GM12878 (cell line): ENCODE measurements around the gene EPB41L4A. TPM values are rescaled to one million over a fixed set of nuclear protein-coding genes. Genes with fewer than 3 reads are reported as not detected.

Experiments used
- ATAC-seq: fragments of 200-7000 bp; cut with Tn5 transposase; 3 replicates; pipeline ENCODE4 v1.9.1; 2020; ENCODE audit warnings: mild to moderate bottlenecking, moderate library complexity
- BruUV-seq: library from RNA; stranded (reverse); fragments of 400-500 nt; replicated peaks from 2 replicates; lab custom pipeline; 2021; lab: Mats Ljungman, UMichigan
- CTCF ChIA-PET: fragments of 300-600 bp; sonication (Branson Sonifier 250); formaldehyde crosslinking; extraction: SDS; loops from one replicate; lab custom pipeline; 2021; ENCODE audit warnings: inconsistent platforms; lab: Yijun Ruan, JAX
- POLR2A ChIA-PET: fragments of 350-600 bp; formaldehyde crosslinking; extraction: SDS; loops from one replicate; lab custom pipeline; 2021; ENCODE audit warnings: inconsistent platforms; lab: Charles Lee
- RAD21 ChIA-PET: fragments of 300-600 bp; sonication (Branson Sonifier 250); formaldehyde crosslinking; loops from one replicate; lab custom pipeline; 2023; ENCODE audit warnings: antibody characterized with exemption; ENCODE audit not compliant: unreplicated experiment; lab: Charles Lee
- SMC1A ChIA-PET: fragments of 300-600 bp; sonication (Branson Sonifier 250); formaldehyde crosslinking; loops from one replicate; lab custom pipeline; 2023; ENCODE audit not compliant: unreplicated experiment, uncharacterized antibody; lab: Charles Lee
- DNase-seq: peaks from one replicate; pipeline ENCODE4 v3.0.0-alpha.2; 2011; ENCODE audit warnings: low read depth, low spot score
- FAIRE-seq: peaks from 3 replicates; lab custom pipeline; 2011; peaks lifted over from hg19 to GRCh38; lab: Jason Lieb, UNC
- H2AFZ ChIP-seq: 2 replicates; pipeline ENCODE4 v1.6.0; 2011; ENCODE audit warnings: low read depth, low read length, control low read depth; ENCODE audit not compliant: control insufficient read depth
- H3K27ac ChIP-seq: 2 replicates; pipeline ENCODE4 v1.5.1; 2011; ENCODE audit warnings: control low read depth; ENCODE audit not compliant: control insufficient read depth, insufficient read depth
- H3K27me3 ChIP-seq, 2 experiments: replicated peaks in 1 of 2; 2 replicates each; pipeline versions ENCODE4 v1.6.0 to v1.6.1; 2011; ENCODE audit warnings: low read length in 1 of 2; ENCODE audit not compliant: control insufficient read depth in 2 of 2, insufficient read depth in 2 of 2
- H3K36me3 ChIP-seq, 2 experiments: 2 replicates each; pipeline ENCODE4 v1.5.1; 2011; ENCODE audit warnings: low read length in 1 of 2; ENCODE audit not compliant: control insufficient read depth in 2 of 2, insufficient read depth in 2 of 2
- H3K4me1 ChIP-seq: 2 replicates; pipeline ENCODE4 v1.6.1; 2011; ENCODE audit warnings: mild to moderate bottlenecking, low read length, moderate library complexity, mixed read lengths; ENCODE audit not compliant: control insufficient read depth, insufficient read depth
- H3K4me2 ChIP-seq: 2 replicates; pipeline ENCODE4 v1.6.0; 2011; ENCODE audit warnings: control low read depth; ENCODE audit not compliant: control insufficient read depth, insufficient read depth
- H3K4me3 ChIP-seq: fragments of 200-600 bp; sonication (generic); 2 replicates; pipeline ENCODE4 v1.5.1; 2016
- H3K79me2 ChIP-seq: 2 replicates; pipeline ENCODE4 v1.6.0; 2011; ENCODE audit warnings: low read length; ENCODE audit not compliant: control insufficient read depth, insufficient read depth
- H3K9ac ChIP-seq: 2 replicates; pipeline ENCODE4 v1.8.0; 2011; ENCODE audit warnings: low read length, control low read depth, mixed read lengths; ENCODE audit not compliant: control insufficient read depth, insufficient read depth
- H3K9me3 ChIP-seq: replicated peaks from 3 replicates; pipeline ENCODE4 v1.5.1; 2011; ENCODE audit warnings: mild to moderate bottlenecking, low read length; ENCODE audit not compliant: control insufficient read depth, insufficient read depth
- H4K20me1 ChIP-seq: 2 replicates; pipeline ENCODE4 v1.6.0; 2011; ENCODE audit not compliant: control insufficient read depth, insufficient read depth
- EED ChIP-seq: sonication (generic); IDR thresholded peaks from 2 replicates; pipeline ENCODE4 v1.6.1; 2016; ENCODE audit warnings: antibody characterized with exemption, low read depth
- FOXM1 ChIP-seq: IDR thresholded peaks from 2 replicates; pipeline ENCODE4 v1.6.1; 2012; ENCODE audit warnings: low read depth, mild to moderate bottlenecking, inconsistent platforms, low read length, moderate library complexity
- JUND ChIP-seq: IDR thresholded peaks from 2 replicates; pipeline ENCODE4 v1.6.1; 2012; ENCODE audit warnings: low read depth, mild to moderate bottlenecking, low read length, improper control_type of control experiment, moderate library complexity
- NFYA ChIP-seq: IDR thresholded peaks from 2 replicates; pipeline ENCODE4 v1.6.1; 2011; ENCODE audit warnings: low read depth, mild to moderate bottlenecking, low read length, improper control_type of control experiment, borderline replicate concordance
- POLR2AphosphoS2 ChIP-seq: IDR thresholded peaks from 2 replicates; pipeline ENCODE4 v1.6.1; 2011; ENCODE audit warnings: low read depth, mild to moderate bottlenecking, low read length, improper control_type of control experiment, moderate library complexity
- POU2F2 ChIP-seq: IDR thresholded peaks from 3 replicates; pipeline ENCODE4 v1.6.1; 2011; ENCODE audit warnings: low read depth, mild to moderate bottlenecking, low read length, borderline replicate concordance
- SUZ12 ChIP-seq: fragments of 200-600 bp; sonication (generic); IDR thresholded peaks from one replicate; pipeline ENCODE4 v1.6.1; 2018; ENCODE audit warnings: antibody characterized with exemption, mild to moderate bottlenecking; ENCODE audit not compliant: unreplicated experiment
- TCF3 ChIP-seq: IDR thresholded peaks from 2 replicates; pipeline ENCODE4 v1.6.1; 2012; ENCODE audit warnings: low read depth, mild to moderate bottlenecking, low read length, borderline replicate concordance; ENCODE audit not compliant: insufficient read depth
- YBX1 ChIP-seq: fragments of 450-650 bp; IDR thresholded peaks from 2 replicates; pipeline ENCODE4 v1.6.1; 2016; ENCODE audit warnings: antibody characterized with exemption
- ZBED1 ChIP-seq: IDR thresholded peaks from 2 replicates; pipeline ENCODE4 v1.6.1; 2016; ENCODE audit warnings: borderline replicate concordance
- ZSCAN29 ChIP-seq: fragments of 450-650 bp; IDR thresholded peaks from 2 replicates; pipeline ENCODE4 v1.6.1; 2017; ENCODE audit warnings: mild to moderate bottlenecking, moderate library complexity
- WGBS: methylation state at CpG from one replicate; pipeline ENCODE4 v1.1.6; 2016; ENCODE audit warnings: low lambda C conversion rate; ENCODE audit not compliant: insufficient replicate concordance, insufficient coverage; ENCODE audit errors: missing lambda C conversion rate; 5-methylcytosine and 5-hydroxymethylcytosine counted together
- in situ Hi-C: fragments of 300-500 bp; cut with MboI; formaldehyde crosslinking; loops from 9 replicates; pipeline ENCODE4 v1.14.3; 2018; ENCODE audit warnings: mixed read lengths
- intact Hi-C: fragments of 100-400 bp; cut with micrococcal nuclease; formaldehyde crosslinking; loops from one replicate; pipeline ENCODE4 v1.14.2; 2022; ENCODE audit not compliant: unreplicated experiment
- polyA plus RNA-seq, 11 experiments: library from polyadenylated mRNA; depleted of rRNA in 4 of 11; unstranded in 6 of 11; stranded (reverse) in 5 of 11; fragments of >200 nt; fragmentation: Nextera tagmentation in 4 of 11; fragmentation: Illumina TruSeq in 1 of 11; extraction: Ambion mirVana in 4 of 11; extraction: Trizol in 1 of 11; gene quantifications; 1 replicate in 1 of 11; 2 replicates in 10 of 11; pipeline versions ENCODE4 v1.2.1 to v1.2.3, GENCODE V29; 2011 to 2016; ENCODE audit warnings: inconsistent platforms in 2 of 11, missing spikeins in 2 of 11, low read depth in 1 of 11
- total RNA-seq, 4 experiments: library from RNA; depleted of rRNA in 3 of 4; stranded (reverse); fragments of >200 nt in 3 of 4; fragmentation: Illumina TruSeq in 1 of 4; extraction: Trizol in 1 of 4; gene quantifications; 2 replicates each; pipeline versions ENCODE4 v1.2.1 to v1.2.3, GENCODE V29; 2013 to 2021
- TF ChIP-seq, protein P1 (sequence below): IDR thresholded peaks from 2 replicates; pipeline ENCODE4 v1.6.1; 2011; ENCODE audit warnings: mild to moderate bottlenecking, low read depth, low read length, moderate library complexity; ENCODE audit not compliant: insufficient replicate concordance
- TF ChIP-seq, protein P2 (sequence below): IDR thresholded peaks from 2 replicates; pipeline ENCODE4 v1.6.1; 2012; ENCODE audit warnings: improper control_type of control experiment, low read depth, low read length; ENCODE audit not compliant: insufficient replicate concordance
- TF ChIP-seq, protein P3 (sequence below): IDR thresholded peaks from 2 replicates; pipeline ENCODE4 v1.6.1; 2012; ENCODE audit warnings: low read depth, low read length, improper control_type of control experiment
- TF ChIP-seq, protein P4 (sequence below): fragments of 450-650 bp; IDR thresholded peaks from 2 replicates; pipeline ENCODE4 v1.6.1; 2016; ENCODE audit warnings: mild to moderate bottlenecking

EPB41L4A gene
- total and polyA plus RNA-seq, 10 of the 15 experiments (the other 5 are each of a cell fraction or from before 2014, with no cell fraction given): 0.10 to 0.67 (median 0.30) TPM

DNA sequence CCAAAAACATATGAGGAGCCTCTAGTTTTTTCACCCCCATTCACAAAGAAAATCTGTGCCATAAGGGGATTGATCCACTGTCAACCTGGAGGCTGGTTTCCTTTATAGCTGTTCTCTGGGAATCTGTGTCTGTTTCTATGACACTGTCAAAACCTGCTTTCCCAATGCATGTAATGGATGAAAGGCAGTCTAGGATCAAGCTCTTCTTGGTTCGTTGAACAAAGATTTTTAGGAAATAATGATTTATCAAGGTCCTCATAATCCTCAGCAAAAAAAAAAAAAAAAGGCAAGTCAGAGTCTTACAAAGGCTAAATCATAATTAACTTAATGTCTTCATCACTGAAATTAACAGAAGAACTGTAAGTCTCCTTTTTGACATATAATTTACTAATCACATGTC, 16.0 kb downstream of the EPB41L4A start:
- Histone ChIP-seq H3K9me3 (no peaks in the 10 kb centered on the region), H3K27me3 (no peaks in the 10 kb centered on the region), H2AFZ (no peak overlapping the region), H3K36me3 (no peaks in the 10 kb centered on the region), H3K9ac (no peak overlapping the region), H3K79me2 (no peaks in the 10 kb centered on the region), H3K27ac (no peak overlapping the region), H3K4me3 (no peak overlapping the region), H4K20me1 (no peaks in the 10 kb centered on the region), H3K4me1 (no peaks in the 10 kb centered on the region), H3K4me2 (no peak overlapping the region)
- intact Hi-C loops: no loop called here
- in situ Hi-C loops: no loop called here
- DNase-seq (no peak), FAIRE-seq (no peak), ATAC-seq (no peak)
- SMC1A ChIA-PET: no interaction called here
- POLR2A ChIA-PET: interaction anchor here (0.6 kb wide), 1 partner anchor 458 kb away, joined by 3 read pairs; no protein-coding TSS in a partner anchor
- WGBS: 0% methylated on average over 1 of the region's 1 CpG
- CTCF ChIA-PET: interaction anchor here (0.6 to 1.0 kb wide), 2 partner anchors 157 to 191 kb away, joined by 3 read pairs; no protein-coding TSS in a partner anchor
- TF ChIP-seq TCF3 (no peak), POU2F2 (no peak), EED (no peak), SUZ12 (no peak), NFYA (no peak), YBX1 (no peak), FOXM1 (no peak), POLR2AphosphoS2 (no peak), JUND (no peak), ZSCAN29 (no peak), ZBED1 (no peak)
- TF ChIP-seq, protein P1, sequence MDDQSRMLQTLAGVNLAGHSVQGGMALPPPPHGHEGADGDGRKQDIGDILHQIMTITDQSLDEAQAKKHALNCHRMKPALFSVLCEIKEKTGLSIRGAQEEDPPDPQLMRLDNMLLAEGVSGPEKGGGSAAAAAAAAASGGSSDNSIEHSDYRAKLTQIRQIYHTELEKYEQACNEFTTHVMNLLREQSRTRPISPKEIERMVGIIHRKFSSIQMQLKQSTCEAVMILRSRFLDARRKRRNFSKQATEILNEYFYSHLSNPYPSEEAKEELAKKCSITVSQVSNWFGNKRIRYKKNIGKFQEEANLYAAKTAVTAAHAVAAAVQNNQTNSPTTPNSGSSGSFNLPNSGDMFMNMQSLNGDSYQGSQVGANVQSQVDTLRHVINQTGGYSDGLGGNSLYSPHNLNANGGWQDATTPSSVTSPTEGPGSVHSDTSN: no peak
- TF ChIP-seq, protein P2, sequence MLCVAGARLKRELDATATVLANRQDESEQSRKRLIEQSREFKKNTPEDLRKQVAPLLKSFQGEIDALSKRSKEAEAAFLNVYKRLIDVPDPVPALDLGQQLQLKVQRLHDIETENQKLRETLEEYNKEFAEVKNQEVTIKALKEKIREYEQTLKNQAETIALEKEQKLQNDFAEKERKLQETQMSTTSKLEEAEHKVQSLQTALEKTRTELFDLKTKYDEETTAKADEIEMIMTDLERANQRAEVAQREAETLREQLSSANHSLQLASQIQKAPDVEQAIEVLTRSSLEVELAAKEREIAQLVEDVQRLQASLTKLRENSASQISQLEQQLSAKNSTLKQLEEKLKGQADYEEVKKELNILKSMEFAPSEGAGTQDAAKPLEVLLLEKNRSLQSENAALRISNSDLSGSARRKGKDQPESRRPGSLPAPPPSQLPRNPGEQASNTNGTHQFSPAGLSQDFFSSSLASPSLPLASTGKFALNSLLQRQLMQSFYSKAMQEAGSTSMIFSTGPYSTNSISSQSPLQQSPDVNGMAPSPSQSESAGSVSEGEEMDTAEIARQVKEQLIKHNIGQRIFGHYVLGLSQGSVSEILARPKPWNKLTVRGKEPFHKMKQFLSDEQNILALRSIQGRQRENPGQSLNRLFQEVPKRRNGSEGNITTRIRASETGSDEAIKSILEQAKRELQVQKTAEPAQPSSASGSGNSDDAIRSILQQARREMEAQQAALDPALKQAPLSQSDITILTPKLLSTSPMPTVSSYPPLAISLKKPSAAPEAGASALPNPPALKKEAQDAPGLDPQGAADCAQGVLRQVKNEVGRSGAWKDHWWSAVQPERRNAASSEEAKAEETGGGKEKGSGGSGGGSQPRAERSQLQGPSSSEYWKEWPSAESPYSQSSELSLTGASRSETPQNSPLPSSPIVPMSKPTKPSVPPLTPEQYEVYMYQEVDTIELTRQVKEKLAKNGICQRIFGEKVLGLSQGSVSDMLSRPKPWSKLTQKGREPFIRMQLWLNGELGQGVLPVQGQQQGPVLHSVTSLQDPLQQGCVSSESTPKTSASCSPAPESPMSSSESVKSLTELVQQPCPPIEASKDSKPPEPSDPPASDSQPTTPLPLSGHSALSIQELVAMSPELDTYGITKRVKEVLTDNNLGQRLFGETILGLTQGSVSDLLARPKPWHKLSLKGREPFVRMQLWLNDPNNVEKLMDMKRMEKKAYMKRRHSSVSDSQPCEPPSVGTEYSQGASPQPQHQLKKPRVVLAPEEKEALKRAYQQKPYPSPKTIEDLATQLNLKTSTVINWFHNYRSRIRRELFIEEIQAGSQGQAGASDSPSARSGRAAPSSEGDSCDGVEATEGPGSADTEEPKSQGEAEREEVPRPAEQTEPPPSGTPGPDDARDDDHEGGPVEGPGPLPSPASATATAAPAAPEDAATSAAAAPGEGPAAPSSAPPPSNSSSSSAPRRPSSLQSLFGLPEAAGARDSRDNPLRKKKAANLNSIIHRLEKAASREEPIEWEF: no peak
- TF ChIP-seq, protein P3, sequence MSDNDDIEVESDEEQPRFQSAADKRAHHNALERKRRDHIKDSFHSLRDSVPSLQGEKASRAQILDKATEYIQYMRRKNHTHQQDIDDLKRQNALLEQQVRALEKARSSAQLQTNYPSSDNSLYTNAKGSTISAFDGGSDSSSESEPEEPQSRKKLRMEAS: no peak
- TF ChIP-seq, protein P4, sequence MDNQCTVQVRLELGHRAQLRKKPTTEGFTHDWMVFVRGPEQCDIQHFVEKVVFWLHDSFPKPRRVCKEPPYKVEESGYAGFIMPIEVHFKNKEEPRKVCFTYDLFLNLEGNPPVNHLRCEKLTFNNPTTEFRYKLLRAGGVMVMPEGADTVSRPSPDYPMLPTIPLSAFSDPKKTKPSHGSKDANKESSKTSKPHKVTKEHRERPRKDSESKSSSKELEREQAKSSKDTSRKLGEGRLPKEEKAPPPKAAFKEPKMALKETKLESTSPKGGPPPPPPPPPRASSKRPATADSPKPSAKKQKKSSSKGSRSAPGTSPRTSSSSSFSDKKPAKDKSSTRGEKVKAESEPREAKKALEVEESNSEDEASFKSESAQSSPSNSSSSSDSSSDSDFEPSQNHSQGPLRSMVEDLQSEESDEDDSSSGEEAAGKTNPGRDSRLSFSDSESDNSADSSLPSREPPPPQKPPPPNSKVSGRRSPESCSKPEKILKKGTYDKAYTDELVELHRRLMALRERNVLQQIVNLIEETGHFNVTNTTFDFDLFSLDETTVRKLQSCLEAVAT: no peak
- BruUV-seq: no TSS peak
- RAD21 ChIA-PET: interaction anchor here (0.6 to 0.7 kb wide), 2 partner anchors 119 to 227 kb away, joined by 3 read pairs; no protein-coding TSS in a partner anchor
